Measurements from ENCODE around the gene IRF5.
"Not testable (repeated sequence)": the region's sequence is repeated elsewhere in the genome, so short reads cannot be mapped to it uniquely, and the experiment has no call there.

The IRF5 gene

DNA sequence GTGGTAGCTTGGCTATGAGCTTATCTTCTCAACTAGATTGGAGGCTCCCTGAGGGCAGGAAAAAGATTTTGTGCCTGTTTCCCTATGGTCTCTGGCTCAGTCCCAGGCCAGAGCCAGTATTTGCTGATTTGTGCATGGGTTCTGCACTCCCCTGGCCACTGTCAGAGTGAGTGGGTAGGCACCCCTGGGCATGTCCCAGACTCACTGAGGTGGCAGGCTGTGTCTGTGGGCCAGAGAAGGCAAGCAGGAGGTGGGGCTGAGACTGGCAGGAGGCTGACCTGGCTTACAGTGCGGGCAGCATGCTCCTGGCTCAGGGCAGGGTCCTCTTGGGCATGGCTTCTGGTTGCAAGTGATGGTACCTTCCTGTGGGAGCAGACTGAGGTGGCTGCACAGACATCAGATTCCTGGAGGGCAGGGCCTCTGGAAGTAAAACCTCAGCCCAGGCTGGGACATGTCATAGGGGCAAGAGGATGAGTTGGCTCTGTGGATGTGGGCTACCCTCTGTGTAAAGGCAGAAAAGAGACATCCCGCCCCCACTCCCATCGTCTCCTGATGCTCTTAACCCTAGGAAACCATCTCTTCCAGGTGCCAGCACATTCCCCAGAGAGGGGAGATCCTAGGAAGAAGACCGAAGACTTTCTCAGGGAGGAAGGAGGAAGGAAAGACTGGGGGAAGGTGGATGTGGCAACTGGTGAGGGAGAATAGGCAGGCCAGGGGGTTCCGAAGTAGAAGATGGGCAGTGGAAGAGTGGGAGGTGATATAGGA, 31.5 kb upstream of the IRF5 start:
- no peak for DNase-seq (ENCODE audit: low read depth, low spot score)

DNA sequence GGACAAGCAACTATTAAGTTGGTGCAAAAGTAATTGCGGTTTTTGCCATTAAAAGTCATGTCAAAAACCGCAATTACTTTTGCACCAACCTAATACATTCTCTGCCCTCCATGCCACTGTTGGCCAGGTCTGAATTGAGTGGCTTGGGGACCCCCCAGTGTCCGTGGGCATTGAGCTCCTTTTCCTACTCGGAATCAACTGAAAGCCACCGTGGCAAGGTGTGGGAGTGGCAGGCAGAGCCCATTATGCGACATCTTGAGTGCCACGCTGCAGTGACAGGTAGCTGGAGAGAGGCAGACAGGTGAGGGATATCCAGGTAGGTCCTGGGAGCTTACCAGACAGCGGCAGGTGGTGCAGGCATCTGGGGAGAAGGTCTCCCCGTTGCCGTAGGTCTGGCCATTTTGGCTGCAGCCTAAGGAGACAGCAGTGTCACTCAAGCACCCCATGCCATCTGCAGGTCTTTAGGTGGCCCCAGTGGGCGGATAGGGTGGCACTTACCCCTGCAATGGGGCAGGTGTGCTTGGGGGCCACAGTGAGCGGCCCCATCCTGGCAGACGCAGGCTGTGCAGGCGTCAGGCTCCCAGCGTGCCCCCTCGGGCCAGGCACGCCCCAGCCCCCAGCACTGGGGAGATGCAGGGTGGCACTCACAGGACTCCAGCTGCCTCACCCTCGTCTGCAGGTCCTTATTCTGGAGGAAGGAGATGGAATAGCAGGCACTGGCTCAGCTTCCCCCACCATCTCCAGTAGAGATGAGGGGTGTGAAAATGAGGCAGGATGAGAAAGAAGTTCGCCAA, 30.8 kb upstream of the IRF5 start:
- no peak for DNase-seq (ENCODE audit: low read depth, low spot score)

GRCh38 chr7:128908750-128909624, 28.7 kb upstream of the IRF5 start:
- DNase-seq (ENCODE audit: low read depth, low spot score), result no peak

- no peak for DNase-seq (ENCODE audit: low read depth, low spot score)
Observed at GRCh38 chr7:128909625-128910568, 27.8 kb upstream of the IRF5 start.

DNA sequence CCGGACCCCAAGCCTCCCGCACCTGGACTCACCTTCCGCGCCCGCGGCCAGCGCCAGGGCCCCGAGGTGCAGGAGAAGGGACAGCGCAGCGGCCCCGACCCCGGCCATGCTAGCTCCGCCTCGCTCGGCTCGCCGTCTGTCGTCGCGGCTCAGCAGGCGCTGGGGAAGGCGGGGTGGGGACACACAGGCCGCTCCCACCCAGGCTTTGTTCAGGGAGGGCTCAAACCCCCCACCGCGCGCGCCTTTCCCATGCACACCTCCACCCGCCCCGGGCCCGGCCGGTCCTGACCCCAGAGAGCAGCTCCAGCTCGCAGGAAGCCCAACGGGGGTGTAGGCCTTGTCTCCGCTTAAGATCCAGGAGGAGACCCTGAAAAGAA, 27.2 kb upstream of the IRF5 start, which contains the start of gene KCP:
Gene KCP (minus strand): TSS at position 141 of the 377 bp plus-strand sequence. CDS start 33 bp downstream, at position 108.
- DNase-seq (ENCODE audit: low read depth, low spot score), result no peak

- no peak for DNase-seq (ENCODE audit: low read depth, low spot score)
Observed at GRCh38 chr7:128911423-128912031, 26.2 kb upstream of the IRF5 start.

GRCh38 chr7:128912281-128912680, 25.4 kb upstream of the IRF5 start:
- DNase-seq (ENCODE audit: low read depth, low spot score), result no peak

DNA sequence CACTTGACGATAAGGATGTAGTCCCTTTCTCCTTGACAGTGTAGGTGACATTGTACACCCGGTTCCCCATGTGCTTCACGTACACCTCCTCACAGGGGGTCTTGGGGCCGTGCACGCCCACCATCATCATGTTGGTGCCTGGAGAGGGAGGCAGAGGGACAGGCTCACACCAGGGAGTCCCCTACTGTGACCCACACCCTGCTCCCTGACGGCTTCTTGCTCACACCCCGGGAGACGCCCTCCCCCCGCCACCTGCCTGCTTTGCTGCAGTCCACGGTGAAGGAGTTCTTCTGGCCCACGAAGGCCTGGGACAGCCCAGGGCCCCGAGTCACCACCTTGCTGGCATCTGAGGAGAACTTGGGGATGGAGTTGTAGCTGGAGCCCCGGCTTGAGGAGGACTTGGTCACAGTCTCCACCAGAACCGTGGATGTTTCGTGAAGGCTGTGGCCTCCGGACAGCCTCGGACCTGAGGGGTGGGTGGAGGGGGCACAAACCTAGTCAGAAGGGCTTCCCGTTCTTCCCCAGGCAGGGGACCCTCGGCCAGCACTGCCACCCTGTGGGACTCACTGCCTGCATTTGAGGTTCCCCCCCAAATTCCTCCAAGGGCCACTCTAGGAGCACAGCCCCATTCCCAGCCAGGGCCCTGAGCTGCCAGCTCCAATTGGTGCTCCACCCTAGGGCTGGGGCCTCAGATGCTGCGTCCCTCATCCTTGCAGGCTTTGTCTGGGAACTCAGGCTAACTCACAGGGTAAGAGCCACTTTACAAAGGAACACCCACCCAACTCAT, 24.8 kb upstream of the IRF5 start:
- DNase-seq (ENCODE audit: low read depth, low spot score), result not testable (repeated sequence)

- no peak for DNase-seq (ENCODE audit: low read depth, low spot score)
Observed at GRCh38 chr7:128913870-128914565, 23.7 kb upstream of the IRF5 start.

DNA sequence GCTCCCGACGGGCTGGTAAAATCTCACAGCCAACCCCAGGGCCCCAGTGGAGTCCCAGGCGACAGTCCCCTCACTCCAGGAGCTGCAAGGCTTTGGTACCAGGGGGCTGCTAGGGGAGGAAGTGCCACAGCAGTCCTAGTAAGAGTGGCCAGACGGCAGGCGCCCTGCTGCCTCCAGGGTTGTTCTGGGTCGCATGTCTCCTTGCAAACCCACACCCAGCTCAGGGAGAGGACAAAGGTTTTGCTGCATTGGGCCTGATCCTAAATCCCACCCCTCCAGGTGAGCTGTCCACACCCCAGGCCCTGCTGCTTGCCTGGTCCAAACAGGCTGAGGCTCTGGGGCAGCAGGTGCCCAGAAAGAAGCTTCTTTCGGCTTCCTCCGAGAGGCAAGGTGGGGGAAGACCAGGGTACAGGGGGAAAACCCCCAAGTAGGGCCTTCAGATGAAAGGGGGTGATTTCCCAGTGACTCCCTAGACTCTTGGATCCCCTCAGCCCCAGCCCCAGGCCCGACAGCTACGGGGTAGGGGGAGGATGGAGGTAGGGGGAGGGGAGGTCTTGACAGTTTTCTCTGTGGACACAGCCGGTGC, 23.1 kb upstream of the IRF5 start:
- no peak for DNase-seq (ENCODE audit: low read depth, low spot score)

DNA sequence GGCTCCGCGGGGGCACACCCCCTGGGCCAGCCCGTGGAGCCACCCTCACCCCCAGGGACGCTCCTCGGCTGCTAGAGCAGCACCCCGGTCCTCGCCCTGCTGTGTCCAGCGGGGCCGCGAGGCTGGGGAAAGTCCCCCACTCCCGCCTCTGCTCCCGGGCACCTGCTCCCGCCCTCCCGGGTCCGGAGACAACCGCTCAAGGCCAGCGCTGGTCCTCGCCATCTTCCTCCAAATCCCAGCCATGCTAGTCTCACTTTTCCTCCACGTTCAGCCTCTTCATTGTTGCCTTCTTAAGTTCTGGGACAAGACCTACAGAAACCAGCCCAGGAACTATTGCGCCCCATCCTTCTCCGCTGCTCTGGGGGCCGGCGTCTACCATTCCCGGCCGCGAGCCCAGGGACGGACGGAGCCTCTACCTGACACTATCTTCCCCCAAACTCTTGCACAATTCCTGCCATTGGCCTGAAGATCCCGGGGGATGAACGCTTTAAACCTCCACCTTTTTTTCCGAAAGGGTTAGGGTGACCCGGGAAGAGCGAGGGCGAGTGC, 22.4 kb upstream of the IRF5 start:
- no peak for DNase-seq (ENCODE audit: low read depth, low spot score)

DNA sequence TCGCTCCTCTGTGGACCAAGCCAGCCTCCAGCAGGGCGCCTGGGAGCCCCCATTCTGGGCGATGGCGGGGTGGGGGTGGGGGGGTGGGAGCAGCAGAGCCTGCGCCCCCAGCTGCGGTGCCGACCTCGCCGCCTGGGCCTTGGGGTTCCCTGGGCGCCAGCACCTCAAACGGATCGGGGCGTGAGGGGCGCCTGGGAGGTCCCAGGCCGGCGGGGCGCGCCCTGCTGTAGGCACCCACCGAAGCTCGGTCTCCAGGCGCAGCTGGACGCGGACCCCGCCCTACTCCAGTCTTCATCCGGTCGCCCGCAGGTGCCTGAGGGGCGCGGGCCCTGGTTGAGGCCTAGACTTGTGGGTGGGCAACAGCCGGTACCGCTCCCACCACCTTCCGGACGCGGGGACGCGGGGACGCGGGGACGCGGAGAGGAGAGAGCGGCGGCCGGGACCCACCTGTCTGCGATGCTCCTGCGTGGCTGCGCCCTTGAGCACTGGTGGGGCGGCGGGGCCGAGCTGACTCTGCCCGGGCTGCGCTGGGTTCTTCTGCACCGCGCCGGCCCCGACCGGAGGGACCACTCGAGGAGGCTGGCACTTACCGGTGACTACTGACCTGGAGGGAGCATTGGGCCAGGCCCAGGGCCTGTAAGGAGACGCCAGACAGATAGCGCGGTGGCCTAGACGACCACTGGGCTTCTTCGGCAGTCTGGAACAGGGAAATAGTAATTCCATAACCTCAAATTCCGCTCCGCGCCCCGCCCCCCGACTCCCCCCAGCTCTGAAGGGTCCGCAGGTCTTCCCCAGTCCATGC, 21.7 kb upstream of the IRF5 start:
- no peak for DNase-seq (ENCODE audit: low read depth, low spot score)

- DNase-seq (ENCODE audit: low read depth, low spot score), result no peak
Observed at GRCh38 chr7:128916643-128916915, 21.1 kb upstream of the IRF5 start.

- no peak for DNase-seq (ENCODE audit: low read depth, low spot score)
Observed at GRCh38 chr7:128917122-128917521, 20.6 kb upstream of the IRF5 start.

DNA sequence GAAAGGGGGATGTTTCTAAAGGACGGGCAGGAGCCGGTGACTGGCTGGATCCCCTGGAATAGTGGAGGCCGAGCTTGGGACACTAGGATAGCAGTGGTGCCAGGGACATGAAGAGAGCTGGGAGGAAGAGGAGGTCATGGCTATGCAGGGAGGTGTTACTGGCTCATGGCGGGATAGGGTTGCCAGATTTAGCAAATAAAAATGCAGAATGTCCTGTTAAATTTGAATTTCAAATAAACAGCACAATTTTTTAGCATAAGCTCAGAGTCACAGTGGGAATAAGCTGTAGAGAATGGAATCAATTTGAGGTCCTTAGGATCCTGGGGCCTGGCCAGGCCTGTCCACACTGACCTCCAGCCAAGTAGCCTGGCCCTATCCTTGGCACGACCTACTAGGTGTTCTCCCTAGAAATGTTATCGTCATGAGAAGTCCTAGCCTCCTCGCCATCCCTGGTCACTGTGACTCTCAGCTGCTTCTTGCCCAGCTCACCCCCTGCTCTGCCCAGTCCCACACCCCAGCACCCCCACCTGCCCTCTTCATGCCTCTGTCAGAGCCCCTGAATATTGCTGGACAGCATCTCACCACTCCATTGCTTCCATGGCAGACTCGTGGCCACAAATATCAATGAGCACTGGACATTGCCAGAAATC, 19.6 kb upstream of the IRF5 start:
- no peak for DNase-seq (ENCODE audit: low read depth, low spot score)

- no peak for DNase-seq (ENCODE audit: low read depth, low spot score)
Observed at GRCh38 chr7:128919241-128919640, 18.5 kb upstream of the IRF5 start.

Data from activated naive CD8-positive, alpha-beta T cell treated with anti-CD3 and anti-CD28 coated beads, Interleukin-2, amount 50 U/mL, for 16 hours (primary cell).